Transverse colon (tissue), 4 donors: ENCODE measurements around the gene RBM42.

ENCODE experiments used
- CTCF ChIP-seq, 5 experiments: fragments of 200-600 bp in 3 of 5; fragments of 450-650 bp in 2 of 5; sonication (generic) in 3 of 5; IDR thresholded peaks; 1 replicate in 2 of 5; 2 replicates in 3 of 5; pipeline ENCODE4 v1.5.1; 2016 to 2017; ENCODE audit warnings: antibody characterized with exemption in 5 of 5, inconsistent platforms in 3 of 5, mild to moderate bottlenecking in 2 of 5, moderate library complexity in 1 of 5
- EP300 ChIP-seq: sonication (generic); formaldehyde crosslinking; IDR thresholded peaks from one replicate; pipeline ENCODE4 v1.6.1; 2017; ENCODE audit warnings: antibody characterized with exemption, low read depth
- POLR2A ChIP-seq: fragments of 450-650 bp; IDR thresholded peaks from one replicate; pipeline ENCODE4 v1.6.1; 2016; ENCODE audit warnings: antibody characterized with exemption, mild to moderate bottlenecking, moderate library complexity
- POLR2AphosphoS5 ChIP-seq, 3 donors: sonication (generic); formaldehyde crosslinking; IDR thresholded peaks; one replicate each; pipeline ENCODE4 v1.6.1; 2016; ENCODE audit warnings: antibody characterized with exemption in 3 of 3

- TF ChIP-seq CTCF (IDR thresholded peaks at IDR 0.05), result no peak
- no peak for TF ChIP-seq POLR2AphosphoS5 (IDR thresholded peaks at IDR 0.05)
- TF ChIP-seq POLR2A, result no peak
- TF ChIP-seq EP300, result no peak
Observed at GRCh38 chr19:35665157-35665556, 36.3 kb downstream of the RBM42 start.
